ENCODE results near the gene NUBP2.

The NUBP2 gene

GRCh38 chr16:1760911-1761310 lies 21.8 kb upstream of the NUBP2 start:
- no peak overlapping the region for H3K27ac ChIP-seq
- TF ChIP-seq CTCF (conservative IDR thresholded peaks at IDR 0.05), result no peak
- no peak for TF ChIP-seq ZFX (IDR thresholded peaks at IDR 0.05)

GRCh38 chr16:1761751-1762150 lies 21.0 kb upstream of the NUBP2 start:
- TF ChIP-seq ZFX (IDR thresholded peaks at IDR 0.05) (no peak), CTCF (conservative IDR thresholded peaks at IDR 0.05) (no peak)
- H3K27ac ChIP-seq, result no peak overlapping the region

- no peak overlapping the region for H3K27ac ChIP-seq
- TF ChIP-seq CTCF (conservative IDR thresholded peaks at IDR 0.05) (no peak), ZFX (IDR thresholded peaks at IDR 0.05) (no peak)
Measured at GRCh38 chr16:1762196-1762878, 20.4 kb upstream of the NUBP2 start.

- no peak overlapping the region for H3K27ac ChIP-seq
- TF ChIP-seq CTCF (conservative IDR thresholded peaks at IDR 0.05), result no peak
- TF ChIP-seq ZFX (IDR thresholded peaks at IDR 0.05), result no peak
Measured at GRCh38 chr16:1762879-1763520, 19.8 kb upstream of the NUBP2 start.

GRCh38 chr16:1763521-1764511 lies 18.9 kb upstream of the NUBP2 start:
- TF ChIP-seq CTCF (conservative IDR thresholded peaks at IDR 0.05), result peak; percentile 15; the same call in 1 of the 2 replicates
- TF ChIP-seq ZFX (IDR thresholded peaks at IDR 0.05), result no peak
- no peak overlapping the region for H3K27ac ChIP-seq

GRCh38 chr16:1764971-1765370 lies 17.8 kb upstream of the NUBP2 start:
- no peak for TF ChIP-seq ZFX (IDR thresholded peaks at IDR 0.05)
- H3K27ac ChIP-seq, result no peak overlapping the region

- no peak overlapping the region for H3K27ac ChIP-seq
- no peak for TF ChIP-seq ZFX (IDR thresholded peaks at IDR 0.05)
- no peak for TF ChIP-seq CTCF (conservative IDR thresholded peaks at IDR 0.05)
Measured at GRCh38 chr16:1765826-1766225, 16.9 kb upstream of the NUBP2 start.
